Measurements from ENCODE around the gene TTBK2. TPM values are rescaled to one million over a fixed set of nuclear protein-coding genes. Genes with fewer than 3 reads are reported as not detected.
A peak's percentile ranks its signal among the peaks of the same experiment; 100 is the strongest.

Gene TTBK2
- total RNA-seq, 1 donor from 2014 or later: 8.8 TPM

GRCh38 chr15:42919308-42919707 lies 1.3 kb downstream of the TTBK2 start:
- DNase-seq (ENCODE audit: extremely low spot score in 2 of 2): no peak
- TF ChIP-seq POLR2A (IDR thresholded peaks at IDR 0.05) (no peak), CTCF (IDR thresholded peaks at IDR 0.05) (no peak), POLR2AphosphoS5 (IDR thresholded peaks at IDR 0.05; ENCODE audit: insufficient read depth in 1 of 2, low read depth in 1 of 2) (no peak)
- peak overlapping the region; percentile 95 for H3K27ac ChIP-seq
- intact Hi-C loops (cut with DNase I): no loop called here
- no peaks in the 10 kb centered on the region for H3K27me3 ChIP-seq
- no peaks in the 10 kb centered on the region for H3K9me3 ChIP-seq
- H3K36me3 ChIP-seq: no peaks in the 10 kb centered on the region
- peaks cover 18% of the 10 kb centered on the region for H3K4me1 ChIP-seq
- H3K4me3 ChIP-seq: peak overlapping the region; percentile 97 to 98

GRCh38 chr15:42918047-42918446 lies 2.5 kb downstream of the TTBK2 start:
- intact Hi-C loops (cut with DNase I): no loop called here
- TF ChIP-seq CTCF (IDR thresholded peaks at IDR 0.05): no peak
- no peak for TF ChIP-seq POLR2A (IDR thresholded peaks at IDR 0.05)
- no peak for TF ChIP-seq POLR2AphosphoS5 (IDR thresholded peaks at IDR 0.05; ENCODE audit: insufficient read depth in 1 of 2, low read depth in 1 of 2)
- Histone ChIP-seq H3K36me3 (no peaks in the 10 kb centered on the region), H3K27ac (no peak overlapping the region), H3K4me3 (no peak overlapping the region), H3K27me3 (no peaks in the 10 kb centered on the region), H3K9me3 (no peaks in the 10 kb centered on the region), H3K4me1 (peaks cover 18% of the 10 kb centered on the region)
- DNase-seq (ENCODE audit: extremely low spot score in 2 of 2): no peak

- H3K36me3 ChIP-seq: no peaks in the 10 kb centered on the region
- DNase-seq (ENCODE audit: extremely low spot score in 2 of 2): no peak
- H3K27ac ChIP-seq: no peak overlapping the region
- no peaks in the 10 kb centered on the region for H3K9me3 ChIP-seq
- no peak overlapping the region for H3K4me3 ChIP-seq
- TF ChIP-seq POLR2A (IDR thresholded peaks at IDR 0.05): no peak
- TF ChIP-seq POLR2AphosphoS5 (IDR thresholded peaks at IDR 0.05; ENCODE audit: insufficient read depth in 1 of 2, low read depth in 1 of 2): no peak
- no peak for TF ChIP-seq CTCF (IDR thresholded peaks at IDR 0.05)
- intact Hi-C loops (cut with DNase I): no loop called here
- peaks cover 10% of the 10 kb centered on the region for H3K4me1 ChIP-seq
- no peaks in the 10 kb centered on the region for H3K27me3 ChIP-seq
Observed at GRCh38 chr15:42915654-42916315, 4.8 kb downstream of the TTBK2 start.

GRCh38 chr15:42914728-42915497 lies 5.7 kb downstream of the TTBK2 start:
- no peaks in the 10 kb centered on the region for H3K9me3 ChIP-seq
- no peak for DNase-seq (ENCODE audit: extremely low spot score in 2 of 2)
- TF ChIP-seq CTCF (IDR thresholded peaks at IDR 0.05) (no peak), POLR2AphosphoS5 (IDR thresholded peaks at IDR 0.05; ENCODE audit: insufficient read depth in 1 of 2, low read depth in 1 of 2) (no peak), POLR2A (IDR thresholded peaks at IDR 0.05) (no peak)
- no peak overlapping the region for H3K27ac ChIP-seq
- intact Hi-C loops (cut with DNase I): loop anchor here (5.0 kb wide), 1 partner anchor 372 kb away; no protein-coding TSS in a partner anchor
- H3K27me3 ChIP-seq: no peaks in the 10 kb centered on the region
- no peak overlapping the region for H3K4me3 ChIP-seq
- H3K36me3 ChIP-seq: no peaks in the 10 kb centered on the region
- peaks cover 9% of the 10 kb centered on the region for H3K4me1 ChIP-seq
